Hindlimb muscle (tissue), 1 donor: ENCODE results near the gene HES3. TPM values are rescaled to one million over a fixed set of nuclear protein-coding genes. Genes with fewer than 3 reads are reported as not detected.
"Not testable (repeated sequence)": the region's sequence is repeated elsewhere in the genome, so short reads cannot be mapped to it uniquely, and the experiment has no call there.

Experiments used
- DNase-seq: peaks from one replicate; pipeline ENCODE4 v3.0.0-alpha.2; 2013
- polyA plus RNA-seq: library from polyadenylated mRNA; unstranded; fragments of 120-200 nt; gene quantifications from one replicate; pipeline ENCODE4 v1.2.1, GENCODE V29; 2013; ENCODE audit not compliant: insufficient read length

Gene HES3
- polyA plus RNA-seq, 1 donor, result not detected

DNA sequence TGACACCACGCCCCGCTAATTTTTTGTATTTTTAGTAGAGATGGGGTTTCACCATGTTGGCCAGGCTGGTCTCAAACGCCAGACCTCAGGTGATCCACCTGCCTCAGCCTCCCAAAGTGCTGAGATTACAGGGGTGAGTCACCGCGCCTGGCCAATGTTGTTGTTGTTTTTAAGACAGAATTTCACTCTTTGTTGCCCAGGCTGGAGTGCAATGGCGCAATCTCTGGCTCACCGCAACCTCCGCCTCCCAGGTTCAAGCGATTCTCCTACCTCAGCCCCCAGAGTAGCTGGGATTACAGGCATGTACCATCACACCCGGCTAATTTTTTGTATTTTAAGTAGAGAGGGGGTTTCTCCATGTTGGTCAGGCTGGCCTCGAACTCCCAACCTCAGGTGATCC lies 24.3 kb upstream of the HES3 start:
- not testable (repeated sequence) for DNase-seq

- DNase-seq, result no peak
Observed at GRCh38 chr1:6220236-6220635, 23.7 kb upstream of the HES3 start.

DNA sequence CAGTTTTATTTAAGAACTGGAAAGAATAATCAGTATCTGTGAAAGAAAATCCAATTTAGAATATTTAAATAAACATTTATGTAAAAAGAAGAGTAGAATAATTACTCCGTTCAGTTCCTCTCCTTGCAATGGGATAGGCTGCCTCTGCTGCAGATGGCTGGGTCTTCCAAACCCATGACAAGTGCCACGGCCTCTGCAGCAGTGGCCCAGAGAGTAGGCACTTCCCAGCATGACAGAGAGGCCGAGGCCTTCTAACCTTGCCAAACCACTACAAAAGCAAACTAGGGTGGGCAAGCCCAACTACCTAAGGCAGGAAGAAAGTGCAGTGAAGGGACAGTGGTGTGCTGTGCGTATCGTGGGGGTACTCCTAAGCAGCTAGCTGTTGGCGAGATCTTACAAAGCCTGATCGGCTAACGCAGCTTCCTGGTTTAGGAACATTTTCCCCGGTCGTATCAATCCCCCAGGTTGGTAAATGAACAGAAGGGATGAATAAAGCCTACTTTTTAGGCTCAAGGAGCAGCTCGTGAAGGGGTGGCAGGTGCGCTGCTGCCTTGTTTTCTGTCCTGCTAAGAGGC lies 22.7 kb upstream of the HES3 start:
- no peak for DNase-seq

DNA sequence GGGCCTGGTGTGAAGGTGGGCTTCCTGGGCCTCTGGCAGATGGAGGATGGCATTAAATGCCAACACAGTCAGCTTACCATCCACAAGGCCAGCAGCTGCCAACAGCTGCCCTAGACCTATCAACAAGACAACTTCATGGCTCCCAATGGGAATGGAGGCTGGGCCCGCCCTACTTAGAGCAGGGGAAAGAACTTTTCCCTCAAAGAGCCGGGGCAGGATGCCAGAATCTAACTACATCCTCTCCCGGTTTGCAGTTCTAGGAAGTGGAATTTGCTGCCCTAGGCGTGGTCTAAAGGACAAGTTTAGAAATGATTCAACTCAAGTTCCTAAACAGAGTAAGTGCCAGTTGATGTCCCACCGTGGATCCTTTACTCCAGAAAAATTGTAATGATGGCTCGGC lies 21.3 kb upstream of the HES3 start:
- peak; percentile 67 for DNase-seq

- DNase-seq, result no peak
Observed at GRCh38 chr1:6223617-6224016, 20.4 kb upstream of the HES3 start.

- no peak for DNase-seq
Observed at GRCh38 chr1:6224718-6225117, 19.3 kb upstream of the HES3 start.

DNA sequence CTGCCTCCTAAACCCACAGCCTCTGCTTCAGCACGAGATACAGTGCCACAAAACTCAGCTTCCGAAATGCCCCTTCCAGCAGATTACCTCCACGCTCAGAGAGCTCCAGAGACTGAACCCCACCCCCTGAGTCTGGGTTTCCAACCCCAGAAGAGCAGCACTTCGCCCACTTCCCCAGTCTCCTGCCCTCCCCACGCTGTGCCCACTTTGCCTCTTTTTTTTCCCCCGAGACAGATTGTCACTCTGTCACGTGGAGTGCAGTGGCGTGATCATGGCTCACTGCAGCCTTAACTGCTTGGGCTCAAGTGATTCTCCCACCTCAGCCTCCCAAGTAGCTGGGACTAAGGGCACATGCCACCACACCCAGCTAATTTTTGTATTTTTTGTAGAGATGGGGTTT lies 18.3 kb upstream of the HES3 start:
- DNase-seq, result no peak

DNA sequence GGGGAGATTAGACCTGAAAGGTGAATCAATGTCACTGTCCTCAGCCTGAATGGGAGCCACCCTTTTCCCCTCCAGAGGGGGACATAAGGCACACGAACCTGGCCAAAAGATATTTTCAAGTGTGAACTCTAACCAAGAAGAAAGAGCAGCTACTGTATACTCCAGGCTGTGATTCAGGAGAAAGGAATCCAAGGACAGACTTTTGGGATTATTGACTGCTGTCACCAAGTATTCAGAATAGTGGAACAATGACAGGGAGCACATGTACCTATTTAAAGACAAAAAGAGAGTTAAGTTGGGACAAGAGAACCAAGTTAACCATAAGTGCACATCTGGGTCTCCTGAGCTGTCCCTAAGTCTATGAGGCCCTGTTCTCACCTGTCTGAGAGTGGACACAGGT lies 10.6 kb upstream of the HES3 start:
- no peak for DNase-seq

- DNase-seq, result no peak
Observed at GRCh38 chr1:6234502-6235295, 9.3 kb upstream of the HES3 start.

GRCh38 chr1:6235296-6235677 lies 8.7 kb upstream of the HES3 start:
- DNase-seq, result no peak

DNA sequence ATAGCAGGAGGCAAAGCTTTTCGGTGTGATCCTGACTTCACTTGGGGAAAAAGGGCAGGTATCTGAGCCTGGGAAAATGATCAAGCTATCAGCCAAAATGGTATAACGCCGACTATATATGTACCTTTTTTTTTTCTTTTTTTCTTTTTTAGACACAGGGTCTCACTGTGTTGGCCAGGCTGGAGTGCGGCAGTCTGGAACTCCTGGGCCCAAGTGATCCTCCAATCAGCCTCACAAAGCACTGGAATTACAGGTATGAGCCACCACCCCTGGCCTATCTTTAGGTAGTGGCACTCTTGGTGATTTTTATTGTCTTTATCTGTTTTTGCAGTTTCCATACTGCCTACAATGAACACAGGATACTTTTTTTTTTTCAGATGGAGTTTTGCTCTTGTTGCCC lies 6.9 kb upstream of the HES3 start:
- no peak for DNase-seq

DNA sequence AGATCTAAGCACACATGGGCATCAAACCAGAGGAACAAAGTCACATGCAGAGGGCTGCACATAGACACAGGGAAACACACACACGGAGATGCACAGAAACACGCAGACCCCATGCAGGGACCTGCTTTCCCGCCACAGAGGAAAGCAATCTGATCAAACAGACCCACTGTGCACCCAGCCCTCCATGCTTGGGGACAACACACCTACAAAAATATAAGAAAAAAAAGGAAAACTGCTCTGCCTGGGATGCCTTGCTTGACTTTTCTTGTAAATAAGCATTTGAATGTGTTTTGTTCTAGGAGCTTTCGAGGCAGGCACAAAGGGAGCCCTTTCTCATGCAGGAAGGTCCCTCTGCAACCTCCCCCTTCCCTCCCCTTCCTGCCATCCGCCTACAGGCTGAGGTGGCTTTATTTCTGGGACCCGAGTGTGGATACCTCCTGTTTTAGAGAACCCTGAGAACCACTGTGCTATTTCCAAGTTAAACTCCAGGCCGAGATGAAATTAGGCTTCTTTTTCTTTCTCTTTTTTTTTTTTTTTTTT lies 4.7 kb upstream of the HES3 start:
- DNase-seq, result no peak

DNA sequence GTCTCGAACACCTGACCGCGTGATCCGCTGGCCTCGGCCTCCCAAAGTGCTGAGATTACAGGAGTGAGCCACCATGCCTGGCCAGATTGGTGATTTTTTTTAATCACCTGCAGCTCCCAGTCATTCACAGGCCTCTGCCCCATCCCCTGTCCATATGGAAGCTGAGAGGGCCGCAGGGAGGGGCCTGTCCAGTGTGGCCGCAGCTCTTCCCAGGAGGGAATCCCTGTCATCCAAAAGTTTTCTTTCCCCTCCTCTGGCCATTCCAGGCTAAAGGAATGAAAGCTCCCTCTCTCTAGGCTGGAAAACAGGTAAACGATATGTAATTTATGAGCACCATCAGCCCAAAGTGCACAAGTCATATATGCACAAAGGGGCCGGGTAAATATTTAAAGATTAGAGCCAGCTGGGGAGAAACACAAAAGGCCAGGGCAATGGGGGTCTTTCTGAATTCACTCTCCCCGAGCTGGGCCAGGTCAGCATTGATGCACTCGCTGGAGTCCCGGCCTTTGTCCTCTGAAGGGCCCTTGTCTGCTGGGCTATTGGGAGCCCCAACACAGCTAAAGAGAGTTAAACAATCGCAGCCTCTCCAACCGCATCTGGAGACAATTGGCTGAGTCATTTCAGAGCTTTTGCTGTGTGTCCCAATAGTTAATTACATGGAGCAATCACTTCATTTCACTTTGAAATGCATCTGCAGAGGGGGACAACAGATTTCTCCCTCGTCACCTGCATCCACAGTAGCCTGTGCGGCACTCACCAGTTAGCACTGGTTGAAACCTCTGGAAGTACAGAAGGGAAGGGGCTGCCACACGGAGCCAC lies 3.8 kb upstream of the HES3 start:
- DNase-seq, result no peak

- DNase-seq, result no peak
Observed at GRCh38 chr1:6241107-6241886, 2.7 kb upstream of the HES3 start.

GRCh38 chr1:6241887-6242740 lies 1.9 kb upstream of the HES3 start:
- DNase-seq, result no peak

DNA sequence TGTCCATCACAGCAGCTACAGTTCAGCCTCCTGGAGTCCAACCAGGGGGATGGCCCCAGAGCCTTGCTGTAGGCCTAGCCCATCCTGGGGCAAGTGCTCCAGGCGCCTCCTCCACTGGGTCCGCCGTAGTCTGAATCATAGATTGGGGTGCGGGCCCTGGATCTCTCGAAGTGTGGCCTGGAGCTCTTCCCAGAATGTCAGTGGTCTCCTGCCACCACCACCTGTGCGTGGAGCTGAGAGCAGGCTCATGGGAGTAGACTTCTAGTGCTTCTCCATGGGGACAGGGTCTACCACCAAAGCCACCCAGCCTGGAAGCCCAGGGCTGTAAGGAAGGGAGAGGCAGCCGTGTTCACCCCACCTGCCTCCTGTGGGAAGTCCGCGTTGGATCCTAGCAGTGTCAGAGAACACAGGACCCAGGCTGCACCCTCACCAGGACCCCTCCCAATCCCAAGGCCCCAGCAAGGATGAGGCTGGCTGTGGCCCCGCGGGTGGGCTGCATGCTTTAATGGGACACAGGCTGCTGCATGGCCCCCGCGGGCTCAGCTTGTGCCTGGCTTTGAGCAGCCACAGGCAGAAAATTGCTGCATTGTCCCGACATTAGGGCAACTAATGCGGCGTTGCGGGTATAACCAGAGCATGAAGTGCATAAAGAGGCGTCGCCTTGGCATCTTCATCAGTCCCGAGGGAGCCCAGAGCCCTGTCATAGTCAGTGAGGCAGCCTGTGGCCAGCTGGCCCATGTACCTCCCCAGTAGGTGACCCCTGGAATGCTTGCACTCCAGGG lies 735 bp upstream of the HES3 start:
- DNase-seq, result no peak

GRCh38 chr1:6244401-6245049 lies 546 bp downstream of the HES3 start:
- no peak for DNase-seq

DNA sequence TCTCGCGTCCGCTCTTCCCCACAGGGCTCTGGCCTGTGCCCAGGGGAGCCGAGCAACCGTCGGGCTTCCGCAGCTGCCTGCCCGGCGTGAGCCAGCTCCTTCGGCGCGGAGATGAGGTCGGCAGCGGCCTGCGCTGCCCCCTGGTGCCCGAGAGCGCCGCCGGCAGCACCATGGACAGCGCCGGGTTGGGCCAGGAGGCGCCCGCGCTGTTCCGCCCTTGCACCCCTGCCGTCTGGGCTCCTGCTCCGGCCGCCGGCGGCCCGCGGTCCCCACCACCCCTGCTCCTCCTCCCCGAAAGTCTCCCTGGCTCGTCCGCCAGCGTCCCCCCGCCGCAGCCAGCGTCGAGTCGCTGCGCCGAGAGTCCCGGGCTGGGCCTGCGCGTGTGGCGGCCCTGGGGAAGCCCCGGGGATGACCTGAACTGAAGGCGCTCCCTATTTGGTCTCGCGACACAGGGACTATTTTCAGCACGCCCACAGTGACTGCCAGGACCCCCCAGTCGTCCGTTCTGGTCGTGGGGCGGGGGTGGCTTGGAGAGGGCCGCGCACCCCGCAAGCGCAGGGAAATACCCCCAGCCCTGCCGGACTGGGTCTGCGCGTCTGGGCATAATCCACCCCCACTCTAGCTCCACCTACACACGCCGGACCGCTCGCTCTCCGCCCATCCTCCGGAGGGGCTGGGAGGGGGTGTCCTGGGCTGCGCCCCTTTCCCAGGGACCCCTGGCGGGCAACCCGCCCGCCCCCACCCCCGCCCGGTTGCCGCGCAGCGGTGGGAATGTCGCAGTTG lies 1.3 kb downstream of the HES3 start:
- peak; percentile 88 for DNase-seq

- DNase-seq, result no peak
Observed at GRCh38 chr1:6245869-6246496, 2.0 kb downstream of the HES3 start.
